ENCODE results near the gene HPX.

The HPX gene, protein sequence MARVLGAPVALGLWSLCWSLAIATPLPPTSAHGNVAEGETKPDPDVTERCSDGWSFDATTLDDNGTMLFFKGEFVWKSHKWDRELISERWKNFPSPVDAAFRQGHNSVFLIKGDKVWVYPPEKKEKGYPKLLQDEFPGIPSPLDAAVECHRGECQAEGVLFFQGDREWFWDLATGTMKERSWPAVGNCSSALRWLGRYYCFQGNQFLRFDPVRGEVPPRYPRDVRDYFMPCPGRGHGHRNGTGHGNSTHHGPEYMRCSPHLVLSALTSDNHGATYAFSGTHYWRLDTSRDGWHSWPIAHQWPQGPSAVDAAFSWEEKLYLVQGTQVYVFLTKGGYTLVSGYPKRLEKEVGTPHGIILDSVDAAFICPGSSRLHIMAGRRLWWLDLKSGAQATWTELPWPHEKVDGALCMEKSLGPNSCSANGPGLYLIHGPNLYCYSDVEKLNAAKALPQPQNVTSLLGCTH

DNA sequence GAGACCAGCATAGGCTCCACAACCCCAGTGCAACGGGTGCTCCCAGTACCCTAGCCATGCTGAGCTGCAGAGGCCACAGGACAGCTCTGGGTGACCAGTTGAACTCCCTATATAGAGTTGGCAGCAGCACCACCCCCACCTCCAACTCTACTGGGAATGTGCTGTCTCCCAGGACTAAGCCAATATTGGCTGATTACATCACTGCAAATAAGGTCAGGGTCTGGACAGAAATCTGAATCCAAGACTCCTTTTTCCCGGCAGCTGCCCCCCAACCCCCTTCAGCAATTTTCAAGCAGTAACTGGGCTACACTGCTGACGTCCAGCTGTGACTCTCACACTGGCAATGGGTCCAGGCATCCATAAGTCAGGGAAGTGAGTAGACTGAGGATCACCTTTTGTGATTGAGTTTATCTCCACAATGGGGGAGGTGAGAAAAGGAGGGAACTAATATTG is at the start of gene HPX:
TSS of gene HPX (minus strand) at position 82 of the 453 bp plus-strand sequence. CDS start at position 58, 24 bp downstream.
- no peak for DNase-seq

- DNase-seq: no peak
Measured at GRCh38 chr11:6489306-6489705, 48.5 kb upstream of the HPX start.

DNA sequence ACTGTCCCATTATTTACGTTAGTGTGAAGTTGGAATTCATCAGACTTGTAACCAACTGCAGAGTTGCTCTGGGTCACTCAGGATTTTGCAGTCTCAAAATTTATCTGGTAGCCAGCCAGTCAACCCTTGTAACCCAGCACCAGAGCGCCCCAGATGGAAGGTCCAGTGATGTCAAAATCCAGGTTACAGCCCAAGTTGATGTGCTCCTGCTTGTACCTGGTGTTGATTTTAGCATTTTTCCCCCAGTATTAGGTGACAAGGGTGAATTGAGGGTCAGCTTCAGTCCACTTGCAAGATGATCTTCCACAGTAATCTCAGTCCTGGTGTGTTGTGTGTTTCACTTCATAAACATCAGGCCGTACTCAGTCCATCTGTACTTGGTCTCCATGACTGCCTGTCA is 48.0 kb upstream of the HPX start:
- no peak for DNase-seq

GRCh38 chr11:6488342-6488741 is 47.6 kb upstream of the HPX start:
- DNase-seq: no peak

DNA sequence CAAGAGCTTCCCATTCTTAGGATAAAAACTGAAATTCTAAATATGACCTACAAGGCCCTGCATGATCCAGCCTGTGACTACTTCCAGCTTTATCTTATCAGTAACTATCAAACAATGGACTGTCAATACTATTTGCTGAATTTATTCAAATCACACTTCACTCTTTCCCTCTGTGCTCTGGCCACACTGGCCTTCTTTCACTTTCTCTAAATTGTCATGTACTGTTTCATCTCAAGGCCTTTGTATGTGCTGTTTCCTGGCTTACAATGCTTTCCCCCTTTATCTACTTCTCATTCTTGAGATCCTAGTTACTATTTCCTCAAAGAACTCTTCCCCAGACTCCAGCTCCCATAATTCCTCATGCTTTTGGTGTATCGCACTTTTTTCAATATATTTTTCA is 46.2 kb upstream of the HPX start:
- no peak for DNase-seq

DNA sequence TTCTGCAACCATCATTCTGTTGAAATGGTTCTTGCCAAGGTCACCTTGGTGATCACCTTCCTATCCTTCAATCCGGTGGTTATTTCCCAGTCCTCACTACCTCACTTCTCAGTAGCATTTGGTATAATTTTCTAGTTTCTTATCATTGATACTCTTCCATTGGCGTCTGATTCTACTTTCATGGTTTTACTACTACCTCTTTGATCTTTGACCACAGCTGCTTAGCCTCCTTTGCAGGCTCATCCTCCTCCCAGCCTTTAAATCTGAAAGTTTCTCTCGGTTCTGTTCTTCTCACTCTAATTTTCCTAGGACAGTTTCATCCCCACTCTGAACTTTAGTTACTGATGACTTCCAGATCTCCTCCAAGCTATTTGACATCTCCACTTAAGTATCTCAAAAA is 45.5 kb upstream of the HPX start:
- no peak for DNase-seq

DNA sequence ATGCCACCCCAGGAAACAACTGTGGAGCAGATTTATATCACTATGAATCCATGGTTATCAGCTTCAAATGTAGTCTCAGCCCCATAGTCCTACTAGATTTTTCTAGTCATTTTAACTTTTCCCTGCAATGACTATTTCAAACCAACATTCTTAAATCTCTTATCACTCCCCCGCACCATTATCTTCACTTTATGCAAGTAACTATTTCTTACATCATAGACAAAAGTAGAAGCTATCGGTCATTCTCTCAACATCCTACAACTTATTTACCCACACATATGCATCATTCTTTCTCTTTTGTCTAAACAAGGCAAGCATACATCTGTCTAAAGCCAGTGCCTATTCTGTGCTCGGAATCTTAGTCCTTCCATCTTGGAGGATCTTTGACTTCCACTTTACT is 44.9 kb upstream of the HPX start:
- no peak for DNase-seq

- no peak for DNase-seq
Measured at GRCh38 chr11:6483015-6483414, 42.2 kb upstream of the HPX start.

GRCh38 chr11:6482441-6482840 is 41.7 kb upstream of the HPX start:
- no peak for DNase-seq

GRCh38 chr11:6481924-6482275 is 41.1 kb upstream of the HPX start:
- DNase-seq: no peak

DNA sequence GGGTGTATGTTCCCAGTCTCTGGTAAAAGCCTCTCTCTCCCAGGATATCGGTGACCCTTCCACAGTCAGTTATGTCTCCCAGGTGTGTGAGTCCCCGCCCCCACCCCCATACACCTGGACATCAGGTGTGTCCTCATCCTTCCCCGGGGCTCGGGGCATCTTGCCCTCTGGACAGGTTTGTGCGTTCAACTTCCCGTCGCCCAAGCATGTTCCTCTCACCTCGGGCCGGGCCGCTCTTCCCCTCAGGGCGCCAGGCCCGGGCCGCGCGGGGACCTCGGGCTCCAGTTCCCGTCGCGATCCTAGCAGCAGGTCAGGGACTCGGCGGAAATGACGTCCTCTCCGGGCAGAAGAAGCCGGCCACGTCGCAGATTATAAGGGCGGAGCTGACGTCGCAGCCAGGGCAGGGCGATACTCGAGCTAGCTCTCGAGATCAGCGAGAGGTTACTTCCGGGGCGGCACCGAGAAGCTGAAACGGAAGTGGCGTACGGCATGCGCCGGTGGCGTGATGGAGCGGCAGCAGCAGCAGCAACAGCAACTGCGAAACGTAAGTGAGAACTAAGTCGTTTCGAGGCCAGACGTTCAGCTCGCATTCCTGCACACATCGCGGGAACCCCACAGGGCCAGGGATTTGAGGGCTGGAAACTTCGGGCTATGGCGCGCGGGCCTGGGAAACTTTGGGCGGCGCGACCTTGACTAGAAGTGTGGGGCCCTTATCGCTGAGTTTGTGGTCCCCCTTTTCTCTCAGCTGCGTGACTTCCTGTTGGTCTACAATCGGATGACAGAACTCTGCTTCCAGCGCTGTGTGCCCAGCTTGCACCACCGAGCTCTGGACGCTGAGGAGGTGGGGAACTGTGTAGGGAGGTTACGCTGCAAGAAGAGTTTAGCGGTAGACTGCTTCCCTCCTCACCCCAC is 40.5 kb upstream of the HPX start, which contains the start of the genes ARFIP2 and TIMM10B:
TSS of gene ARFIP2 (minus strand) at position 320 of the 912 bp plus-strand sequence. CDS start 910 bp downstream, outside the sequence.
TSS of gene TIMM10B (plus strand) at position 490 of the 912 bp plus-strand sequence. CDS start at position 506, 16 bp downstream.
- peak; percentile 97 for DNase-seq

DNA sequence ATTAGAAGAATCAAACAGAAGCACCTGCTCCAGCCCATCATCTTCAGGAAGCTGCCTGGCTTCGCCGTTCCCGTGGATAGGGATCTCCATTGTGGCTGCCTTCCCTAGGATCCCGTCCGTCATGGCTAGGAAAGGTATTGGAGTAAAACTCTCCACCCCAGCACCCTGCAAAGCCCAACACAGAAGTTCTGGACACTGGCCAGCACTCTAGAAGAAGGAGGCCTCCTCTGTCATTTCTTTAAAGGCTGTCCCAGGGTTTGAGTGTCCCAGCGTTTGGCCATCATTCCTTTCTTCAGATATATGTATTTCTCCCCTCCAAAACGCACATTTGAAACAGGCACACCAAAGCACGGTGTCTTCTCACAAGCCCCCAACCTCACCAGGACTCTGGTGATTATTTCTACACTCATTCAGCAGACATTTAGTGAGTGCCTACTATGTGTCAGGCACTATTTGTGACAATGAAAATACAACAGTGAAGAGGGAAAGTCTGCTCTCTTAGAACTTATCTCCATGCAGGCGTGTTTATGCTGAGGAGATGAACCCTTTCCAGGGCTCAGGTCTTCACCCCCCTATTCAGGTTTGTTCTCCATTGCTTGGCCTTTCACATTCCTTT is 39.6 kb upstream of the HPX start:
- DNase-seq: no peak

GRCh38 chr11:6476571-6476970 is 35.8 kb upstream of the HPX start:
- DNase-seq: no peak

- peak in 1 of 2 experiments; percentile 1 for DNase-seq
Measured at GRCh38 chr11:6475936-6476335, 35.1 kb upstream of the HPX start.

DNA sequence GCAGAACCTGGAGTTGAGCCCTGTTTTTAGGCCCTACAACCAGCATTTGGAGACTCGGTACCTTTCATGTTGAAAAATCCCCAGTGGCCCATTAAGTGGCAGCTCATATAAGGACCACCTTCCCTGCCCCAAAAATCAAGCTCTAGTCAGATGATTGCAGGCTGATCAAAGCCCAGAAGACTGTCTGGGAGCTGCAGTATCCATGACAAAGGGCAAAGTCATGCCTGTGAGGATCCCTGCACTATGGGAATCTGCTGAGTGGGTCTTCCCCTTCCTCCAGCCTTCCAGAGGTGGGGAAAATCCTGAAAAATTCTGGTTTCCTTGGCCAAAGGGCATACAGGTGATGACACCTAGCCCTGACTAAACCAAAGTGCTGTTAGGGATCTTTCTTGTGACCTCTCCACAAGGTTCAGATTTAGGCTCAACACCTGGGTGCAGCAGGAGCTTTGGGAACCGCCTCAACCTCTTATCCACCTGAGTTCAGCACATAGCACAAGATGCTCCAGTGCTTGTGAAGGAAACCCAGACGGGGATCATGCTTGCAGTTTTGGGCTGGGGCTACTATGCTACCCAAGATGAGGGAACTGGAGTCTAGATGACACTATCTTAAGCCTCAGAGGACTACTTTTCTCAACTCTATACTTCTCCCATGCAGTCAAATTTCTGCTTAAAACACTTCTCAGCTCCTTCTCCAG is 34.2 kb upstream of the HPX start:
- DNase-seq: peak in 1 of 2 experiments; percentile 2

DNA sequence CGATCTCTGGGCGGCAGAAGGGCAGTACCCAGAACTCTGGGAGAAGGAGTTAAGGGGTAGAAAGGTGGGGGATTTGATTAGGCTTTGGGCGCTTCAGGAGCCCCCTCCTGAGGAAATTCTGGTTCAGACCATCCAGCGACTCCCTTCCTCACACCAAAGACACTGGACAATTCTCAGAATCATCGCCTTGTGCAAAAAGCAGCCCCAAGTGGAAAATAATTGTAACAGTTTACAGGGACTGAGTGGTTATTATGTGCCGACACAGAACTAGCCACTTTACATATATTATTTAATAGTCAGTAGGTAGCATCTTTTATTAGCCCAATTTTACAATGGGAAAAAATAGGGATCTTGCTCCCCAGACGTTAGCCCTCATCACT is 33.6 kb upstream of the HPX start:
- no peak for DNase-seq

DNA sequence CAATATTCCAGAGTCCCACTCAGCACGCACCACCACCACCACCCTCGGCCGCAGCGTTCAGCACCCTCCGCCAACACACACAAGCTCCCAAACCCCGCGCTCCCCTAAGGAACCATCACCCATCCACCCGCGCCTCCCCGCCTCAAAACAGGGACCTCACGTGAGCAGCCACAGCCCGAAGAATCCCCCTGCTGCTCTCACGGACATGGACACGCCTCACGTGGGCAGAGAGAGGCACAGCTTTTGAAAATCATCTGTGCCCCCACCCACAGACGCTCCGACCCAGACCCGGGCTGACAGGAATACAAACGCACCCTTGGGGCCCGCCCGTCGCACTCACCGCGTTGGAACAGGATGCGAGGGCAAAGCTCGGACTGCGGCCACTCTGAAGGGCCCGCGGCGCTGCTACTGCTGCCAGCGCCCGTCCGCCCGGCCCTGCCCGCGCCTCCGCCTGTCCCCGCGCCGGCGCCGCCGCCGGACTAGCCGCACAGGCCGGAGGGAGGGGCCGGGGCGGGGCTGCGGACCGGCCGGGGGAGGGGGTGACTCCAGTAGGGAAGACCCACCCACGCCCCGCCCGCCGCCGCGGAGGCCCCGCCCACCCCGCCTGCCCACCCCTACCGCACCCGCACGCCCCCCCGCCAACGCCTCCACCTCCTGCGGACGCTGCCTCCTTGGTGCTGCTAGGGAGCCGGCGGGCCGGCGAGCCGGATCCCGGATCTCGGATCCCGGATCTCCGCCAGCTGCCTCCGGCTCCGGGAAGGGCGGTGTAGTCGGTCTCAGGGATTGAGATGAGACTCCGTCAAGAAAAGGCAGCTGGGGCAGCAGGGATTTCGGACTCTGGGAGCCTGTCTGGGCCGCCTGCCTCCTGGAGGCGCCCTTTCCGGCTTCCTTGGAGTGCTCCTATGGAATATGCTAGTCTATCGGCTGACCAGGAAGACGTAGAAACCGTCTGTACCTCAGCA is 32.9 kb upstream of the HPX start, which contains the start of gene TRIM3:
TSS of gene TRIM3 (minus strand) at position 491 of the 962 bp plus-strand sequence. CDS start 8,246 bp downstream, outside the sequence.
- peak; percentile 31 to 43 for DNase-seq

- DNase-seq: no peak
Measured at GRCh38 chr11:6472934-6473333, 32.1 kb upstream of the HPX start.

DNA sequence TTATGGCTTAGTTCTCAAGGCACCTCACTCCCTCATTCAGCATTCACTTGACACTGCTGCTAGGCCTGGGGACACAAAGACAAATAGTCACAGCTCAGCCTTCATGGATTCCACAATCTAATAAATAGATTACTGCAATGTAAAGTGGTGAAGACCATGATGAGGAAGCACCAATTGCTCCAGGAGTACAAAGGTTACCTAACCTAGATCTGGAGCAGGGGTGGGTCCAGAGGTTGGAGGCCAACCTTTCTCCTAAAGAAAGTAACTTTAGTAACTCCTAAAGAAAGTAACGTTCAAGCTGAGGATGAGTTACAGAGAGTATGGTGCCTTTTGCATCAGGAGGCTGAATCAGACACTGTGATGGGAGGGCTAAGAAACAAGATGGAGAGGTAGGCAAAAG is 28.8 kb upstream of the HPX start:
- DNase-seq: no peak

GRCh38 chr11:6468712-6469495 is 28.1 kb upstream of the HPX start:
- no peak for DNase-seq
